Measurements from ENCODE around the gene ELOB. TPM values are rescaled to one million over a fixed set of nuclear protein-coding genes. Genes with fewer than 3 reads are reported as not detected.
A peak's percentile ranks its signal among the peaks of the same experiment; 100 is the strongest.

The ELOB gene
- total RNA-seq, 1 donor from 2014 or later: 323 TPM

DNA sequence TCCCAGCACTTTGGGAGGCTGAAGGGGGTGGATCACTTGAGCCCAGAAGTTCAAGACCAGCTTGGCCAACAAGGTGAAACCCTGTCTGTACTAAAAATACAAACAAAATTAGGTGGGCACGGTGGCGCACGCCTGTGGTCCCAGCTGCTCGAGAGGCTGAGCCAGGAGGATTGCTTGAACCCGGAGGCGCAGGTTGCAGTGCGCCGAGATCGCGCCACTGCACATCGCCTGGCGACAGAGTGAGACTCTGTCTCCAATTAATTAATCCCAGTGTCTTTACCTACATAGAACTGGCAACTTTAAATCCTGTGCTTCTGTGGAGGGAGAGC is 1.5 kb upstream of the ELOB start:
- DNase-seq (ENCODE audit: low read depth) (no peak), FAIRE-seq (no peak)
- H3K4me3 ChIP-seq (ENCODE audit: insufficient read depth, low read depth, low read length): no peak overlapping the region
- Mint-ChIP-seq H3K27ac (ENCODE audit: unreplicated experiment) (peak overlapping the region; percentile 98), H3K4me1 (ENCODE audit: low read depth, unreplicated experiment) (peaks cover 10% of the 10 kb centered on the region), H3K9me3 (ENCODE audit: unreplicated experiment) (peaks cover 4% of the 10 kb centered on the region), H3K36me3 (ENCODE audit: low read depth, unreplicated experiment) (peaks cover 9% of the 10 kb centered on the region), H3K4me3 (ENCODE audit: unreplicated experiment) (peak overlapping the region; percentile 92), H3K27me3 (ENCODE audit: low read depth, unreplicated experiment) (peaks cover 5% of the 10 kb centered on the region)
- H3K36me3 ChIP-seq (ENCODE audit: insufficient read depth, low read length): peaks cover 8% of the 10 kb centered on the region
- H3K27me3 ChIP-seq (ENCODE audit: insufficient read depth, low read length): no peaks in the 10 kb centered on the region
- peaks cover 50% of the 10 kb centered on the region for H3K79me2 ChIP-seq (ENCODE audit: insufficient read depth, low read length)
- no peak for TF ChIP-seq EZH2 (IDR thresholded peaks at IDR 0.05; ENCODE audit: insufficient read depth, low read length)
- no peak for TF ChIP-seq CTCF (IDR thresholded peaks at IDR 0.05; ENCODE audit: insufficient read depth, low read depth, low read length)
- H3K4me1 ChIP-seq (ENCODE audit: insufficient read depth, low read length): peaks cover 16% of the 10 kb centered on the region
- H3K4me2 ChIP-seq (ENCODE audit: low read length): peak overlapping the region; percentile 91
- no peak overlapping the region for H3K27ac ChIP-seq (ENCODE audit: low read depth, low read length)
- H3K9ac ChIP-seq (ENCODE audit: low read length): peak overlapping the region; percentile 99
- H2AFZ ChIP-seq (ENCODE audit: low read depth, low read length): no peak overlapping the region
- peaks cover 27% of the 10 kb centered on the region for H4K20me1 ChIP-seq (ENCODE audit: insufficient read depth, low read length)
- no peaks in the 10 kb centered on the region for H3K9me3 ChIP-seq (ENCODE audit: insufficient read depth, low read depth, low read length)

- Mint-ChIP-seq H3K36me3 (ENCODE audit: low read depth, unreplicated experiment) (peaks cover 9% of the 10 kb centered on the region), H3K27me3 (ENCODE audit: low read depth, unreplicated experiment) (peaks cover 2% of the 10 kb centered on the region), H3K9me3 (ENCODE audit: unreplicated experiment) (peaks cover 4% of the 10 kb centered on the region), H3K4me3 (ENCODE audit: unreplicated experiment) (peak overlapping the region; percentile 92), H3K4me1 (ENCODE audit: low read depth, unreplicated experiment) (peaks cover 12% of the 10 kb centered on the region), H3K27ac (ENCODE audit: unreplicated experiment) (peak overlapping the region; percentile 98)
- DNase-seq (ENCODE audit: low read depth) (no peak), FAIRE-seq (no peak)
- H3K9ac ChIP-seq (ENCODE audit: low read length): peak overlapping the region; percentile 99
- peaks cover 10% of the 10 kb centered on the region for H3K36me3 ChIP-seq (ENCODE audit: insufficient read depth, low read length)
- TF ChIP-seq CTCF (IDR thresholded peaks at IDR 0.05; ENCODE audit: insufficient read depth, low read depth, low read length) (no peak), EZH2 (IDR thresholded peaks at IDR 0.05; ENCODE audit: insufficient read depth, low read length) (no peak)
- H4K20me1 ChIP-seq (ENCODE audit: insufficient read depth, low read length): peaks cover 32% of the 10 kb centered on the region
- peak overlapping the region; percentile 91 for H3K4me2 ChIP-seq (ENCODE audit: low read length)
- peak overlapping the region; percentile 98 for H2AFZ ChIP-seq (ENCODE audit: low read depth, low read length)
- H3K27ac ChIP-seq (ENCODE audit: low read depth, low read length): peak overlapping the region; percentile 99
- no peaks in the 10 kb centered on the region for H3K27me3 ChIP-seq (ENCODE audit: insufficient read depth, low read length)
- no peaks in the 10 kb centered on the region for H3K9me3 ChIP-seq (ENCODE audit: insufficient read depth, low read depth, low read length)
- peak overlapping the region; percentile 93 for H3K4me3 ChIP-seq (ENCODE audit: insufficient read depth, low read depth, low read length)
- peaks cover 16% of the 10 kb centered on the region for H3K4me1 ChIP-seq (ENCODE audit: insufficient read depth, low read length)
- peaks cover 55% of the 10 kb centered on the region for H3K79me2 ChIP-seq (ENCODE audit: insufficient read depth, low read length)
These were observed 986 bp upstream of the ELOB start for GRCh38 chr16:2777903-2778629.

DNA sequence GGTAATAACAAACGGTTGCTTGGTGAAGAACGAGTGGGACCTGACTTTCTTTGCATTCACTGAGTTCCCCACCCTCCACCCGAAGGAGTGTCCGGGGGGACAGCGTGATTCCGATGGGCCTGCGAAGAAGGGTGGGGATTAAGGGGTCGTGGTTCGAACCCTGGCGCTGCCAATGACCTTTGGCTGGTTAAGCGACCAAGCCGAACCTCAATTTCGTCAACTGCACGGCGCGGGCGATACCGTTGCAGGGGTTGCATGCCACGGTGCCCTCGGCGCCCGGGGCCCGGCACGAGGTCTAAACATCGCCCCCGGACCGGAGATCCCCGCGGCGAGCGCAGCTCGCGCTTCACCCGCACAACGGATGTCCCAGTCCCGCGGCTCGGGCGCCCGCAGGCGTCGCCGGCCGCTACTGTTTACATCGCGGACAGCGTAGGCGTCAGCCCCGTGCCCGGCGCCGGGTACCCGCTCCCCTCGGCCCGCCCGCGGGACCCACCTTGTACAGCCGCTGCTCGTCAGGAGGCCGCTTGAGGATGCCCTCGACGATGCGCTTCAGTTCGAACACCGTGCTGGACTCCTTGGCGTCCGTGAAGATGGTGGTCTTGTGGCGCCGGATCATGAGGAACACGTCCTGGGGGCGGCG is 460 bp downstream of the ELOB start:
- FAIRE-seq (no peak), DNase-seq (ENCODE audit: low read depth) (no peak)
- Histone ChIP-seq H3K4me2 (ENCODE audit: low read length) (peak overlapping the region; percentile 91), H4K20me1 (ENCODE audit: insufficient read depth, low read length) (peaks cover 45% of the 10 kb centered on the region), H3K36me3 (ENCODE audit: insufficient read depth, low read length) (peaks cover 17% of the 10 kb centered on the region), H3K27me3 (ENCODE audit: insufficient read depth, low read length) (no peaks in the 10 kb centered on the region), H2AFZ (ENCODE audit: low read depth, low read length) (peak overlapping the region; percentile 57), H3K27ac (ENCODE audit: low read depth, low read length) (peak overlapping the region; percentile 81), H3K4me3 (ENCODE audit: insufficient read depth, low read depth, low read length) (peak overlapping the region; percentile 82), H3K9me3 (ENCODE audit: insufficient read depth, low read depth, low read length) (no peaks in the 10 kb centered on the region), H3K9ac (ENCODE audit: low read length) (peak overlapping the region; percentile 99), H3K79me2 (ENCODE audit: insufficient read depth, low read length) (peaks cover 69% of the 10 kb centered on the region), H3K4me1 (ENCODE audit: insufficient read depth, low read length) (peaks cover 21% of the 10 kb centered on the region)
- peaks cover 4% of the 10 kb centered on the region for H3K9me3 Mint-ChIP-seq (ENCODE audit: unreplicated experiment)
- no peaks in the 10 kb centered on the region for H3K27me3 Mint-ChIP-seq (ENCODE audit: low read depth, unreplicated experiment)
- H3K27ac Mint-ChIP-seq (ENCODE audit: unreplicated experiment): peak overlapping the region; percentile 98
- TF ChIP-seq CTCF (IDR thresholded peaks at IDR 0.05; ENCODE audit: insufficient read depth, low read depth, low read length): no peak
- no peak for TF ChIP-seq EZH2 (IDR thresholded peaks at IDR 0.05; ENCODE audit: insufficient read depth, low read length)
- peak overlapping the region; percentile 100 for H3K4me3 Mint-ChIP-seq (ENCODE audit: unreplicated experiment)
- H3K36me3 Mint-ChIP-seq (ENCODE audit: low read depth, unreplicated experiment): peaks cover 11% of the 10 kb centered on the region
- peaks cover 21% of the 10 kb centered on the region for H3K4me1 Mint-ChIP-seq (ENCODE audit: low read depth, unreplicated experiment)

Measured in astrocyte (in vitro differentiated cells and primary cell).